Muscle layer of duodenum (tissue), 2 donors: ENCODE results near the gene GSG1.
"Not testable (repeated sequence)": the region's sequence is repeated elsewhere in the genome, so short reads cannot be mapped to it uniquely, and the experiment has no call there.

Source experiments
- H3K27ac ChIP-seq: one replicate; pipeline ENCODE4 v1.7.0; 2013; ENCODE audit warnings: mild to moderate bottlenecking, low read length
- H3K27me3 ChIP-seq: one replicate; pipeline ENCODE4 v1.7.0; 2013; ENCODE audit warnings: low read depth, mild to moderate bottlenecking, control low read depth, low read length
- H3K36me3 ChIP-seq, 2 donors: one replicate each; pipeline ENCODE4 v1.7.0; 2013; ENCODE audit warnings: low read length in 2 of 2, control low read depth in 1 of 2, mild to moderate bottlenecking in 1 of 2; ENCODE audit not compliant: insufficient read depth in 2 of 2, control insufficient read depth in 1 of 2
- H3K4me1 ChIP-seq, 2 donors: one replicate each; pipeline ENCODE4 v1.7.0; 2013; ENCODE audit warnings: low read length in 2 of 2, mild to moderate bottlenecking in 2 of 2, control low read depth in 1 of 2, moderate library complexity in 1 of 2; ENCODE audit not compliant: insufficient read depth in 2 of 2, control insufficient read depth in 1 of 2
- H3K4me3 ChIP-seq, 2 donors: one replicate each; pipeline ENCODE4 v1.7.0; 2013; ENCODE audit warnings: low read length in 2 of 2, low read depth in 1 of 2, mild to moderate bottlenecking in 1 of 2
- H3K9me3 ChIP-seq, 2 donors: one replicate each; pipeline ENCODE4 v1.7.0; 2013; ENCODE audit warnings: low read length in 2 of 2, control low read depth in 1 of 2, mild to moderate bottlenecking in 1 of 2; ENCODE audit not compliant: control insufficient read depth in 1 of 2
- donor health status: healthy.

GSG1 gene

GRCh38 chr12:13087766-13088165 is 15.7 kb downstream of the GSG1 start:
- H3K4me1 ChIP-seq, result no peaks in the 10 kb centered on the region
- H3K27ac ChIP-seq, result no peak overlapping the region
- H3K9me3 ChIP-seq, result no peaks in the 10 kb centered on the region
- H3K4me3 ChIP-seq, result no peak overlapping the region
- H3K36me3 ChIP-seq, result no peaks in the 10 kb centered on the region
- no peaks in the 10 kb centered on the region for H3K27me3 ChIP-seq

GRCh38 chr12:13085968-13086686 is 17.3 kb downstream of the GSG1 start:
- Histone ChIP-seq H3K4me1 (no peaks in the 10 kb centered on the region), H3K4me3 (no peak overlapping the region), H3K9me3 (no peaks in the 10 kb centered on the region), H3K27ac (no peak overlapping the region), H3K36me3 (peaks cover 0 to 2% of the 10 kb centered on the region in 2 donors), H3K27me3 (no peaks in the 10 kb centered on the region)

- H3K4me3 ChIP-seq, result no peak overlapping the region
- H3K4me1 ChIP-seq, result no peaks in the 10 kb centered on the region
- no peaks in the 10 kb centered on the region for H3K9me3 ChIP-seq
- no peaks in the 10 kb centered on the region for H3K27me3 ChIP-seq
- peaks cover 0 to 4% of the 10 kb centered on the region in 2 donors for H3K36me3 ChIP-seq
- no peak overlapping the region for H3K27ac ChIP-seq
Observed at GRCh38 chr12:13084898-13085640, 18.4 kb downstream of the GSG1 start.

- not testable (repeated sequence) for H3K27ac ChIP-seq, H3K4me3 ChIP-seq, H3K9me3 ChIP-seq, H3K27me3 ChIP-seq, H3K4me1 ChIP-seq, H3K36me3 ChIP-seq
Observed at GRCh38 chr12:13083638-13084037, 19.8 kb downstream of the GSG1 start.

GRCh38 chr12:13082861-13083260 is 20.6 kb downstream of the GSG1 start:
- Histone ChIP-seq H3K4me3 (no peak overlapping the region), H3K9me3 (no peaks in the 10 kb centered on the region), H3K4me1 (no peaks in the 10 kb centered on the region), H3K27ac (no peak overlapping the region), H3K27me3 (no peaks in the 10 kb centered on the region), H3K36me3 (peaks cover 0 to 4% of the 10 kb centered on the region in 2 donors)

- peaks cover 0 to 14% of the 10 kb centered on the region in 2 donors for H3K36me3 ChIP-seq
- no peaks in the 10 kb centered on the region for H3K9me3 ChIP-seq
- H3K27me3 ChIP-seq, result no peaks in the 10 kb centered on the region
- H3K4me3 ChIP-seq, result no peak overlapping the region
- H3K27ac ChIP-seq, result no peak overlapping the region
- H3K4me1 ChIP-seq, result no peaks in the 10 kb centered on the region
Observed at GRCh38 chr12:13080266-13080665, 23.2 kb downstream of the GSG1 start.

- Histone ChIP-seq H3K27ac (no peak overlapping the region), H3K4me3 (no peak overlapping the region), H3K36me3 (peaks cover 0 to 14% of the 10 kb centered on the region in 2 donors), H3K4me1 (no peaks in the 10 kb centered on the region), H3K27me3 (no peaks in the 10 kb centered on the region), H3K9me3 (no peaks in the 10 kb centered on the region)
Observed at GRCh38 chr12:13079440-13079906, 24.0 kb downstream of the GSG1 start.

- Histone ChIP-seq H3K27me3 (no peaks in the 10 kb centered on the region), H3K4me1 (no peaks in the 10 kb centered on the region), H3K4me3 (no peak overlapping the region), H3K36me3 (peaks cover 4 to 25% of the 10 kb centered on the region in 2 donors), H3K9me3 (no peaks in the 10 kb centered on the region), H3K27ac (no peak overlapping the region)
Observed at GRCh38 chr12:13075786-13076570, 27.5 kb downstream of the GSG1 start.

GRCh38 chr12:13075118-13075480 is 28.4 kb downstream of the GSG1 start:
- H3K4me3 ChIP-seq, result no peak overlapping the region
- H3K9me3 ChIP-seq, result no peaks in the 10 kb centered on the region
- H3K27me3 ChIP-seq, result no peaks in the 10 kb centered on the region
- H3K36me3 ChIP-seq, result peaks cover 4 to 32% of the 10 kb centered on the region in 2 donors
- no peak overlapping the region for H3K27ac ChIP-seq
- no peaks in the 10 kb centered on the region for H3K4me1 ChIP-seq

- Histone ChIP-seq H3K27me3 (no peaks in the 10 kb centered on the region), H3K4me1 (no peaks in the 10 kb centered on the region), H3K9me3 (no peaks in the 10 kb centered on the region), H3K36me3 (peaks cover 4 to 35% of the 10 kb centered on the region in 2 donors), H3K27ac (no peak overlapping the region), H3K4me3 (no peak overlapping the region)
Observed at GRCh38 chr12:13074396-13075117, 28.9 kb downstream of the GSG1 start.

GRCh38 chr12:13073173-13073572 is 30.3 kb downstream of the GSG1 start:
- no peaks in the 10 kb centered on the region for H3K27me3 ChIP-seq
- H3K9me3 ChIP-seq, result no peaks in the 10 kb centered on the region
- H3K27ac ChIP-seq, result no peak overlapping the region
- peaks cover 8 to 47% of the 10 kb centered on the region in 2 donors for H3K36me3 ChIP-seq
- H3K4me3 ChIP-seq, result no peak overlapping the region
- no peaks in the 10 kb centered on the region for H3K4me1 ChIP-seq
